ENCODE measurements around the gene HNRNPCL2.
"Not testable (repeated sequence)": the region's sequence is repeated elsewhere in the genome, so short reads cannot be mapped to it uniquely, and the experiment has no call there.

Gene HNRNPCL2

DNA sequence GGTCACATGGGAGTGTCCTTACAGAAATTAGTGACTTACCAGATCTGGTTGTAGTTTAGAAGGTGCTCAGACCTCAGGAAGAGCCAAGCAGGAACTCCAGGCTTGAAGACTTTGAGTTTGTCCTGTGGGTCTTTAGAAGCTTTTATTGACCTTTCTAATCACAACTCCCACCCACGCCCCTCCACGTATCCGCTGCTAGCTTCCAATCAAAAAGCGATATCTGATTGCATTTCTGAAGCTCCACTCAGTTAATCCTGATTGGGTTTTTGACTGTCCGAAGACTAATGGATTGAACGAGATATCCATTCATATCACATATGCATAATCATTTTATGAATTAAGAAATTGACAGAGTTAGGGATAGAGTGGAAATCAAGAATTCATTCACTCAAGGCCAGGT, at the start of gene HNRNPCL2:
Gene HNRNPCL2, minus strand, starts transcription at position 101 of the 400 bp plus-strand sequence. CDS start 454 bp downstream, outside the sequence.
- not testable (repeated sequence) for H3K27ac ChIP-seq (ENCODE audit: low read length); ATAC-seq (ENCODE audit: insufficient read depth, low read depth); H3K9me3 ChIP-seq (ENCODE audit: insufficient read depth, low read length, severe bottlenecking); H2AFZ ChIP-seq (ENCODE audit: low read depth, low read length); DNase-seq; H3K36me3 ChIP-seq (ENCODE audit: insufficient read depth, low read length); H3K4me2 ChIP-seq (ENCODE audit: insufficient read depth, low read length); H3K4me3 ChIP-seq (ENCODE audit: low read depth in 1 of 2, low read length in 2 of 2); H3K79me2 ChIP-seq (ENCODE audit: insufficient read depth, low read length); H3K27me3 ChIP-seq (ENCODE audit: insufficient read depth, low read length, poor library complexity); H4K20me1 ChIP-seq (ENCODE audit: insufficient read depth, low read length); H3K9ac ChIP-seq (ENCODE audit: low read depth, low read length); H3K4me1 ChIP-seq (ENCODE audit: insufficient read depth, low read length)

- not testable (repeated sequence) for H3K27ac ChIP-seq (ENCODE audit: low read length); H3K4me1 ChIP-seq (ENCODE audit: insufficient read depth, low read length); DNase-seq; H3K79me2 ChIP-seq (ENCODE audit: insufficient read depth, low read length); H2AFZ ChIP-seq (ENCODE audit: low read depth, low read length); H3K4me2 ChIP-seq (ENCODE audit: insufficient read depth, low read length); H3K4me3 ChIP-seq (ENCODE audit: low read depth in 1 of 2, low read length in 2 of 2); ATAC-seq (ENCODE audit: insufficient read depth, low read depth); H3K9me3 ChIP-seq (ENCODE audit: insufficient read depth, low read length, severe bottlenecking); H4K20me1 ChIP-seq (ENCODE audit: insufficient read depth, low read length); H3K9ac ChIP-seq (ENCODE audit: low read depth, low read length); H3K36me3 ChIP-seq (ENCODE audit: insufficient read depth, low read length); H3K27me3 ChIP-seq (ENCODE audit: insufficient read depth, low read length, poor library complexity)
Observed at GRCh38 chr1:13165531-13165930, 48.9 kb upstream of the HNRNPCL2 start, which contains the start of gene HNRNPCL4. Gene HNRNPCL4, minus strand, starts transcription at chr1:13165631. Its CDS starts 164 bp downstream, at chr1:13165467.

- not testable (repeated sequence) for H3K4me2 ChIP-seq (ENCODE audit: insufficient read depth, low read length); DNase-seq; H4K20me1 ChIP-seq (ENCODE audit: insufficient read depth, low read length); ATAC-seq (ENCODE audit: insufficient read depth, low read depth); H3K27me3 ChIP-seq (ENCODE audit: insufficient read depth, low read length, poor library complexity); H3K9me3 ChIP-seq (ENCODE audit: insufficient read depth, low read length, severe bottlenecking); H3K27ac ChIP-seq (ENCODE audit: low read length); H3K36me3 ChIP-seq (ENCODE audit: insufficient read depth, low read length); H3K9ac ChIP-seq (ENCODE audit: low read depth, low read length); H3K79me2 ChIP-seq (ENCODE audit: insufficient read depth, low read length); H3K4me1 ChIP-seq (ENCODE audit: insufficient read depth, low read length); H2AFZ ChIP-seq (ENCODE audit: low read depth, low read length); H3K4me3 ChIP-seq (ENCODE audit: low read depth in 1 of 2, low read length in 2 of 2)
Observed at GRCh38 chr1:13155909-13156308, 39.3 kb upstream of the HNRNPCL2 start, which contains the start of gene PRAMEF26. Gene PRAMEF26, minus strand, starts transcription at chr1:13156009. Its CDS starts 2,914 bp downstream, at chr1:13153095.

DNA sequence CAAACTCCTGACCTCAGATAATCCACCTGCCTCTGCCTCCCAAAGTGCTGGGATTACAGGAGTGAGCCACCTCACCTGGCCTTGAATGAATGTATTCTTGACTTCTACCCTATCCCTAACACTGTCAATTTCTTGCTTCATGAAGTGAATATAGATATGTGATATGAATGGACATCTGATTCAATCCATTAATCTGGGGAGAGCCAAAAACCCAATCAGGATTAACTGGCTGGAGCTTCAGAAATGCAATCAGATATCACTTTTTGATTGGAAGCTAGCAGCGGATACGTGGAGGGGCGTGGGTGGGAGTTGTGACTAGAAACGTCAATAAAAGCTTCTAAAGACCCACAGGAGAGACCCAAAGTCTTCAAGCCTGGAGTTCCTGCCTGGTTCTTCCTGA, 46.2 kb downstream of the HNRNPCL2 start, which contains the start of gene PRAMEF25:
Gene PRAMEF25, plus strand, starts transcription at position 301 of the 400 bp plus-strand sequence. CDS start 2,920 bp downstream, outside the sequence.
- not testable (repeated sequence) for H3K4me2 ChIP-seq (ENCODE audit: insufficient read depth, low read length); H3K79me2 ChIP-seq (ENCODE audit: insufficient read depth, low read length); H3K27me3 ChIP-seq (ENCODE audit: insufficient read depth, low read length, poor library complexity); DNase-seq; H3K9ac ChIP-seq (ENCODE audit: low read depth, low read length); ATAC-seq (ENCODE audit: insufficient read depth, low read depth); H2AFZ ChIP-seq (ENCODE audit: low read depth, low read length); H4K20me1 ChIP-seq (ENCODE audit: insufficient read depth, low read length); H3K4me1 ChIP-seq (ENCODE audit: insufficient read depth, low read length); H3K9me3 ChIP-seq (ENCODE audit: insufficient read depth, low read length, severe bottlenecking); H3K27ac ChIP-seq (ENCODE audit: low read length); H3K4me3 ChIP-seq (ENCODE audit: low read depth in 1 of 2, low read length in 2 of 2); H3K36me3 ChIP-seq (ENCODE audit: insufficient read depth, low read length)
